SK-N-SH (cell line): ENCODE results near the gene USE1. TPM values are rescaled to one million over a fixed set of nuclear protein-coding genes. Genes with fewer than 3 reads are reported as not detected.

Source experiments
- CTCF ChIA-PET: fragments of 300-600, 350-600 bp; formaldehyde crosslinking; extraction: SDS; loops from one replicate; lab custom pipeline; 2021; lab: Yijun Ruan, JAX
- POLR2A ChIA-PET: fragments of 350-600 bp; sonication (Branson Sonifier 250); formaldehyde crosslinking; extraction: SDS; loops from one replicate; lab custom pipeline; 2020; ENCODE audit warnings: antibody characterized with exemption, inconsistent platforms; lab: Yijun Ruan, JAX
- DNase-seq: peaks from one replicate; pipeline ENCODE4 v3.0.0; 2012
- H2AFZ ChIP-seq: fragments of 200-600 bp; sonication (generic); 2 replicates; pipeline ENCODE4 v1.8.1; 2016; ENCODE audit warnings: antibody characterized with exemption, mild to moderate bottlenecking, low read depth
- H3F3A ChIP-seq: fragments of 200-600 bp; sonication (generic); replicated peaks from 2 replicates; pipeline ENCODE3; 2016; ENCODE audit warnings: antibody characterized with exemption, mild to moderate bottlenecking; ENCODE audit not compliant: insufficient read depth
- H3K27ac ChIP-seq, 2 experiments: fragments of 200-500 bp in 1 of 2; fragments of 200-600 bp in 1 of 2; sonication (Bioruptor generic) in 1 of 2; sonication (generic), shearing (Covaris generic) in 1 of 2; 2 replicates each; pipeline versions ENCODE4 v1.5.1 to v1.6.1; 2014 to 2016; ENCODE audit warnings: low read depth in 2 of 2, inconsistent platforms in 1 of 2, low read length in 1 of 2, mild to moderate bottlenecking in 1 of 2, mixed read lengths in 1 of 2
- H3K27me3 ChIP-seq: fragments of 200-600 bp; sonication (generic), shearing (Covaris generic); 2 replicates; pipeline ENCODE4 v1.6.1; 2016; ENCODE audit warnings: mixed run types; ENCODE audit not compliant: insufficient read depth
- H3K36me3 ChIP-seq, 2 experiments: fragments of 200-500 bp in 1 of 2; fragments of 200-600 bp in 1 of 2; sonication (Bioruptor generic) in 1 of 2; sonication (generic) in 1 of 2; replicated peaks in 1 of 2; 2 replicates each; pipeline versions ENCODE3 to v1.5.1; 2014 to 2016; ENCODE audit warnings: low read length in 1 of 2, mild to moderate bottlenecking in 1 of 2; ENCODE audit not compliant: insufficient read depth in 2 of 2, control insufficient read depth in 1 of 2
- H3K4me1 ChIP-seq, 2 experiments: fragments of 200-500 bp in 1 of 2; fragments of 200-600 bp in 1 of 2; sonication (Bioruptor generic) in 1 of 2; sonication (generic), shearing (Covaris generic) in 1 of 2; 2 replicates each; pipeline versions ENCODE4 v1.5.1 to v1.6.1; 2014 to 2016; ENCODE audit warnings: low read depth in 1 of 2, low read length in 1 of 2, mixed run types in 1 of 2; ENCODE audit not compliant: insufficient read depth in 2 of 2, control insufficient read depth in 1 of 2
- H3K4me2 ChIP-seq: fragments of 200-600 bp; sonication (generic), shearing (Covaris generic); 2 replicates; pipeline ENCODE4 v1.6.1; 2017; ENCODE audit warnings: mixed run types
- H3K4me3 ChIP-seq, 2 experiments: fragments of 200-500 bp in 1 of 2; fragments of 200-600 bp in 1 of 2; sonication (Bioruptor generic) in 1 of 2; sonication (generic), shearing (Covaris generic) in 1 of 2; 2 replicates each; pipeline versions ENCODE4 v1.5.1 to v1.8.1; 2014 to 2016; ENCODE audit warnings: low read depth in 2 of 2, inconsistent platforms in 1 of 2, low read length in 1 of 2, mild to moderate bottlenecking in 1 of 2, mixed read lengths in 1 of 2, moderate library complexity in 1 of 2
- H3K79me2 ChIP-seq: fragments of 200-600 bp; sonication (generic); 2 replicates; pipeline ENCODE4 v1.8.1; 2017; ENCODE audit warnings: mild to moderate bottlenecking; ENCODE audit not compliant: insufficient read depth
- H3K9ac ChIP-seq: fragments of 200-600 bp; sonication (generic); 2 replicates; pipeline ENCODE4 v1.6.1; 2017; ENCODE audit warnings: mixed run types
- H3K9me2 ChIP-seq: fragments of 200-600 bp; sonication (generic); 2 replicates; pipeline ENCODE4 v1.6.1; 2017; ENCODE audit warnings: mixed run types
- H3K9me3 ChIP-seq: fragments of 200-600 bp; sonication (generic); 2 replicates; pipeline ENCODE4 v1.6.1; 2017; ENCODE audit warnings: mixed run types, mild to moderate bottlenecking, moderate library complexity
- H4K20me1 ChIP-seq: fragments of 200-600 bp; sonication (generic); 2 replicates; pipeline ENCODE4 v1.6.1; 2017; ENCODE audit warnings: mild to moderate bottlenecking, mixed run types; ENCODE audit not compliant: insufficient read depth
- ELF1 ChIP-seq: IDR thresholded peaks from 2 replicates; pipeline ENCODE4 v1.4.0; 2012
- FOSL2 ChIP-seq: IDR thresholded peaks from 2 replicates; pipeline ENCODE4 v1.4.0; 2012; ENCODE audit warnings: low read depth, mild to moderate bottlenecking, moderate library complexity, borderline replicate concordance
- GABPA ChIP-seq: IDR thresholded peaks from 2 replicates; pipeline ENCODE4 v1.4.0; 2012; ENCODE audit warnings: low read depth, mild to moderate bottlenecking
- GATA2 ChIP-seq: sonication (generic); formaldehyde crosslinking; IDR thresholded peaks from 2 replicates; pipeline ENCODE4 v1.5.0; 2020; ENCODE audit warnings: mild to moderate bottlenecking, missing genetic modification reagents
- MEF2A ChIP-seq: IDR thresholded peaks from 2 replicates; pipeline ENCODE4 v1.4.0; 2012; ENCODE audit warnings: low read depth, borderline replicate concordance
- MXI1 ChIP-seq: IDR thresholded peaks from 2 replicates; pipeline ENCODE4 v1.6.1; 2012; ENCODE audit warnings: mild to moderate bottlenecking, low read depth, low read length, improper control_type of control experiment
- NFIC ChIP-seq: IDR thresholded peaks from 2 replicates; pipeline ENCODE4 v1.4.0; 2012; ENCODE audit warnings: borderline replicate concordance
- NRF1 ChIP-seq: IDR thresholded peaks from 2 replicates; pipeline ENCODE4 v1.6.1; 2012; ENCODE audit warnings: low read depth, mild to moderate bottlenecking, low read length
- POLR2AphosphoS5 ChIP-seq: IDR thresholded peaks from 2 replicates; pipeline ENCODE4 v1.6.1; 2012; ENCODE audit warnings: low read depth, low read length
- RFX5 ChIP-seq: IDR thresholded peaks from 2 replicates; pipeline ENCODE4 v1.6.1; 2012; ENCODE audit warnings: mild to moderate bottlenecking, improper control_type of control experiment, low read length
- SIN3A ChIP-seq: IDR thresholded peaks from 2 replicates; pipeline ENCODE4 v1.6.1; 2012; ENCODE audit warnings: low read depth, mild to moderate bottlenecking, low read length, moderate library complexity, borderline replicate concordance
- TCF12 ChIP-seq: IDR thresholded peaks from 2 replicates; pipeline ENCODE4 v1.4.0; 2012
- WGBS: methylation state at CpG from one replicate; pipeline ENCODE4 v1.1.6; 2017; ENCODE audit warnings: low lambda C conversion rate; 5-methylcytosine and 5-hydroxymethylcytosine counted together
- polyA plus RNA-seq, 3 experiments: library from polyadenylated mRNA; depleted of rRNA; stranded (reverse); fragments of >200 nt; gene quantifications; 2 replicates each; pipeline ENCODE4 v1.2.3, GENCODE V29; 2012
- TF ChIP-seq, protein P1 (sequence below): fragments of 150-350 bp; IDR thresholded peaks from 2 replicates; pipeline ENCODE4 v1.6.1; 2017; ENCODE audit warnings: antibody characterized with exemption, low read length, low read depth, borderline replicate concordance
- TF ChIP-seq, protein P2 (sequence below): IDR thresholded peaks from 2 replicates; pipeline ENCODE4 v1.4.0; 2012; ENCODE audit warnings: low read depth, borderline replicate concordance
- TF ChIP-seq, protein P3 (sequence below): IDR thresholded peaks from 2 replicates; pipeline ENCODE4 v1.4.0; 2012; ENCODE audit warnings: low read depth, borderline replicate concordance

USE1 gene
- polyA plus RNA-seq, 1 of the 3 experiments (the other 2 are of a cell fraction): 81.8 TPM

DNA sequence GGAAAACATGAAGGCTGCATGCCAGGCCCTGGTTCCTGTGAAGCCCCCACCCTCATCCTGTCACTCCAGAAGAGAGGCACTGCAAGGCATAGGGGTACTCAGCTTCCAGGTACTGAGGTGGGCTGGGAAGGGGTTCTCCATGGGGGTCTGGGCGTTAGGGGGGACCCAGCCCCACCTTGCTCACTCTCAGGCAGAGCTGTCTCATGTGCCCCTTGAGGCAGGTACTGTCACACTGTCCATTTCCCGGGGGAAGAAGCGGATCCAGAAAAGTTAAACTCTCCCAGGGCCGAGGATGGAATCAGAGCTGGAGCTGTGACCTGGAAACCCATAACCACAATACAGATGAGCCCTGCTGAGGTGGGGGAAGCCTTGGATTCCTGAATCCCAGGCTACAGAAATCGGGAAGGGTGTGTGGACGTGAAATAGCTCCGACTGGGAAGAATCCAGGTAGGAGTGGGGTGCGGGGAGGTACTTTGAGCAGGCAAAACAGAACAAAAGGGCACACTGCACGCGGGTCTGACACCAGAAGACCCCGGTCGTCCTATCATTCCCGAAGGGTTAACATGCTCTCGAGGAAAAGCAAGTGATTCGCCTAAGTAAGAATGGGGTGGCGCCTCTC lies 540 bp upstream of the USE1 start:
- TF ChIP-seq GATA2 (CRISPR knock-in tag) (peak; percentile 6; the same call in 1 of the 2 replicates), MEF2A (no peak), MXI1 (peak; percentile 5; the same call in 1 of the 2 replicates)
- TF ChIP-seq, all 33 proteins: peak for 2
- H3K27me3 ChIP-seq: no peaks in the 10 kb centered on the region
- CTCF ChIA-PET: interaction anchor here (1.3 to 2.6 kb wide), 6 partner anchors 9 to 68 kb away, joined by 4 to 21 read pairs (median 7); partner anchors contain the start of genes ANKLE1 and OCEL1
- H3K36me3 ChIP-seq: peaks cover 19 to 28% of the 10 kb centered on the region in 2 experiments
- H3K9me3 ChIP-seq: no peaks in the 10 kb centered on the region
- H3K9me2 ChIP-seq: no peaks in the 10 kb centered on the region
- peak overlapping the region; percentile 71 to 73 for H3K4me3 ChIP-seq
- POLR2A ChIA-PET: interaction anchor here (0.6 to 2.9 kb wide), 15 partner anchors 9 to 146 kb away, joined by 3 to 33 read pairs (median 5); partner anchors contain the start of genes ANKLE1, BABAM1 and OCEL1
- H3K9ac ChIP-seq: peak overlapping the region; percentile 79
- peak overlapping the region; percentile 84 for H3K4me2 ChIP-seq
- peaks cover 10% of the 10 kb centered on the region; the same call in 1 of the 2 replicates for H3K79me2 ChIP-seq
- peaks cover 5 to 14% of the 10 kb centered on the region in 2 experiments for H3K4me1 ChIP-seq
- peak; percentile 62 for DNase-seq
- no peaks in the 10 kb centered on the region for H4K20me1 ChIP-seq
- H2AFZ ChIP-seq: peak overlapping the region; percentile 88
- H3F3A ChIP-seq: peaks cover 14% of the 10 kb centered on the region
- H3K27ac ChIP-seq: peak overlapping the region; percentile 89 to 96
- 43% methylated on average over 16 of the region's 16 CpGs for WGBS

DNA sequence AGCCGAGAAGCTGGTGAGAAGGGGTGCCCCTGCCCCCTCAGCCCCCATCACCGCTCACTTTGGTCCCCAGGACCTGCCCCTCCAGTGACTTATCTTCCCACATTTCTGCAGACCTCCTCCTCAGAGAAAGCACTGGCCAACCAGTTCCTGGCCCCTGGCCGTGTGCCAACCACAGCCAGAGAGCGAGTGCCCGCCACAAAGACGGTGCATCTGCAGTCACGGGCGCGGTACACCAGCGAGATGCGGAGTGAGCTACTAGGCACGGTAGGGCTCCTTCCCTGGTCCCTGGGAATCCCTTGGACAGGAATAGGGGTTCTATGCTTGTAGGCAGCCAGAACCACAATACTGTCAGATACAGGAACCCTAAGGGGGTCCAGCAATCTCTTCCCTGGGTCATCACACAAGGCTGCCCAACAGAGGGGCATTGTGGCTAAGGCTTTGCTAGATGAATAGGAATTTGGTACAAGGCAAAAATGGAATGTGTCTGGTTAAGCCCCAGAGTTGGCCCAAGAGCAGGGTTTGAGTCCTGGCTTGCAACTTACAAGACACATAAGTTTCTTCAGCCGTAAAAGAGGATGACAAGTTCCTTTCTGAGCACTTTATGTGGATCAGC lies 1.0 kb downstream of the USE1 start:
- peak overlapping the region; percentile 84 for H3K4me2 ChIP-seq
- H3K9ac ChIP-seq: peak overlapping the region; percentile 79
- POLR2A ChIA-PET: interaction anchor here (0.6 to 2.9 kb wide), 11 partner anchors 8 to 169 kb away, joined by 3 to 33 read pairs (median 5); partner anchors contain the start of genes ANKLE1, BABAM1 and OCEL1

DNA sequence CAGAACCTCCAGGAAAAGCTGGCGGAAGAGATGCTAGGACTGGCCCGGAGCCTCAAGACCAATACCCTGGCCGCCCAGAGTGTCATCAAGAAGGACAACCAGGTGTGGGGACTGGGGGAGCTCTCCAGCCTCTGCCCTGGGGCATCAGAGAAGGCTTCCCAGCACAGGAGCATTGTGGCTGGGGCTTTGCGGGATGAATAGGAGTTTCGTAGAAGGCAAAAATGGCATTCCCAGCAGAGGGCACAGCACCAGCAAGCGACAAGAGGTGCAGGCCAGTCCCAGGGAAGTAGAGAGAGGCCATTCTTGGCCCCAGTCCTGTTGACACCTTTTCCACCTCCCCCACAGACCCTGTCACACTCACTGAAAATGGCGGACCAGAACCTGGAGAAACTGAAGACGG lies 4.1 kb downstream of the USE1 start:
- peaks cover 10% of the 10 kb centered on the region; the same call in 1 of the 2 replicates for H3K79me2 ChIP-seq
- H2AFZ ChIP-seq: no peak overlapping the region
- H3K4me1 ChIP-seq: peaks cover 5 to 13% of the 10 kb centered on the region in 2 experiments
- CTCF ChIA-PET: no interaction called here
- DNase-seq: no peak
- H3K27ac ChIP-seq: no peak overlapping the region
- no peaks in the 10 kb centered on the region for H3K9me2 ChIP-seq
- no peaks in the 10 kb centered on the region for H4K20me1 ChIP-seq
- H3K4me3 ChIP-seq: no peak overlapping the region
- no peak overlapping the region for H3K4me2 ChIP-seq
- no peaks in the 10 kb centered on the region for H3K27me3 ChIP-seq
- H3K36me3 ChIP-seq: peaks cover 6 to 15% of the 10 kb centered on the region in 2 experiments
- no peaks in the 10 kb centered on the region for H3K9me3 ChIP-seq
- no peak overlapping the region for H3K9ac ChIP-seq
- POLR2A ChIA-PET: no interaction called here
- WGBS: 98% methylated on average over 5 of the region's 8 CpGs
- H3F3A ChIP-seq: peaks cover 14% of the 10 kb centered on the region
- TF ChIP-seq GABPA (no peak), ELF1 (no peak), POLR2AphosphoS5 (no peak), NRF1 (no peak), FOSL2 (no peak), SIN3A (no peak), TCF12 (no peak), RFX5 (no peak)
- TF ChIP-seq, protein P1, sequence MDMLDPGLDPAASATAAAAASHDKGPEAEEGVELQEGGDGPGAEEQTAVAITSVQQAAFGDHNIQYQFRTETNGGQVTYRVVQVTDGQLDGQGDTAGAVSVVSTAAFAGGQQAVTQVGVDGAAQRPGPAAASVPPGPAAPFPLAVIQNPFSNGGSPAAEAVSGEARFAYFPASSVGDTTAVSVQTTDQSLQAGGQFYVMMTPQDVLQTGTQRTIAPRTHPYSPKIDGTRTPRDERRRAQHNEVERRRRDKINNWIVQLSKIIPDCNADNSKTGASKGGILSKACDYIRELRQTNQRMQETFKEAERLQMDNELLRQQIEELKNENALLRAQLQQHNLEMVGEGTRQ: no peak
- TF ChIP-seq, protein P2, sequence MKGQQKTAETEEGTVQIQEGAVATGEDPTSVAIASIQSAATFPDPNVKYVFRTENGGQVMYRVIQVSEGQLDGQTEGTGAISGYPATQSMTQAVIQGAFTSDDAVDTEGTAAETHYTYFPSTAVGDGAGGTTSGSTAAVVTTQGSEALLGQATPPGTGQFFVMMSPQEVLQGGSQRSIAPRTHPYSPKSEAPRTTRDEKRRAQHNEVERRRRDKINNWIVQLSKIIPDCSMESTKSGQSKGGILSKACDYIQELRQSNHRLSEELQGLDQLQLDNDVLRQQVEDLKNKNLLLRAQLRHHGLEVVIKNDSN: no peak
- TF ChIP-seq, protein P3, sequence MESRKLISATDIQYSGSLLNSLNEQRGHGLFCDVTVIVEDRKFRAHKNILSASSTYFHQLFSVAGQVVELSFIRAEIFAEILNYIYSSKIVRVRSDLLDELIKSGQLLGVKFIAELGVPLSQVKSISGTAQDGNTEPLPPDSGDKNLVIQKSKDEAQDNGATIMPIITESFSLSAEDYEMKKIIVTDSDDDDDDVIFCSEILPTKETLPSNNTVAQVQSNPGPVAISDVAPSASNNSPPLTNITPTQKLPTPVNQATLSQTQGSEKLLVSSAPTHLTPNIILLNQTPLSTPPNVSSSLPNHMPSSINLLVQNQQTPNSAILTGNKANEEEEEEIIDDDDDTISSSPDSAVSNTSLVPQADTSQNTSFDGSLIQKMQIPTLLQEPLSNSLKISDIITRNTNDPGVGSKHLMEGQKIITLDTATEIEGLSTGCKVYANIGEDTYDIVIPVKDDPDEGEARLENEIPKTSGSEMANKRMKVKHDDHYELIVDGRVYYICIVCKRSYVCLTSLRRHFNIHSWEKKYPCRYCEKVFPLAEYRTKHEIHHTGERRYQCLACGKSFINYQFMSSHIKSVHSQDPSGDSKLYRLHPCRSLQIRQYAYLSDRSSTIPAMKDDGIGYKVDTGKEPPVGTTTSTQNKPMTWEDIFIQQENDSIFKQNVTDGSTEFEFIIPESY: no peak

More for the DNA sequence above, 1.0 kb downstream of the USE1 start:
- Histone ChIP-seq H3K27me3 (no peaks in the 10 kb centered on the region), H4K20me1 (no peaks in the 10 kb centered on the region), H3K9me3 (no peaks in the 10 kb centered on the region), H3K36me3 (peaks cover 17 to 18% of the 10 kb centered on the region in 2 experiments), H3K27ac (peak overlapping the region; percentile 80 to 89; a peak in 3 of 4 replicates), H3K4me3 (peak overlapping the region; percentile 71 to 73), H3K9me2 (no peaks in the 10 kb centered on the region), H3F3A (peaks cover 14% of the 10 kb centered on the region), H3K79me2 (peaks cover 10% of the 10 kb centered on the region; the same call in 1 of the 2 replicates)
- WGBS: 31% methylated on average over 10 of the region's 13 CpGs
- CTCF ChIA-PET: interaction anchor here (1.4 to 2.6 kb wide), 5 partner anchors 10 to 66 kb away, joined by 4 to 21 read pairs (median 8); partner anchors contain the start of genes ANKLE1 and OCEL1
- TF ChIP-seq NRF1 (no peak), NFIC (peak; percentile 65), MXI1 (peak; percentile 6; the same call in 1 of the 2 replicates)
- TF ChIP-seq, all 33 proteins: peak for 2
- H2AFZ ChIP-seq: no peak overlapping the region; the same call in 1 of the 2 replicates
- DNase-seq: peak; percentile 66
- H3K4me1 ChIP-seq: peaks cover 5 to 14% of the 10 kb centered on the region in 2 experiments
